ENCODE data around the gene KIAA1671. TPM values are rescaled to one million over a fixed set of nuclear protein-coding genes. Genes with fewer than 3 reads are reported as not detected.

The KIAA1671 gene
- total and polyA plus RNA-seq, 2 donors (not counting 1 experiment from before 2014, with no cell fraction given): 0.01 to 0.02 TPM

GRCh38 chr22:24948356-24949202, 3.9 kb upstream of the KIAA1671 start:
- Histone ChIP-seq H3K36me3 (replicated peaks in 1 of 2; ENCODE audit: control extremely low read depth in 1 of 2, control insufficient read depth in 1 of 2, extremely low read depth in 1 of 2, insufficient read depth in 2 of 2, low read length in 1 of 2) (no peaks in the 10 kb centered on the region), H3K4me2 (replicated peaks; ENCODE audit: low read depth, low read length, poor library complexity, severe bottlenecking) (no peak overlapping the region), H3K4me3 (ENCODE audit: control extremely low read depth in 1 of 5, extremely low read depth in 1 of 5, insufficient read depth in 1 of 5, low read depth in 2 of 5, low read length in 4 of 5) (no peak overlapping the region), H3K9me3 (ENCODE audit: control extremely low read depth in 1 of 3, control insufficient read depth in 2 of 3, insufficient read depth in 1 of 3, low read length in 2 of 3) (peaks cover 0 to 15% (median 0%) of the 10 kb centered on the region in 3 donors), H2AFZ (ENCODE audit: insufficient read depth, low read depth, low read length, poor library complexity, severe bottlenecking) (no peak overlapping the region), H3K9ac (ENCODE audit: low read length) (no peak overlapping the region), H3K79me2 (ENCODE audit: control insufficient read depth, insufficient read depth, low read length) (no peaks in the 10 kb centered on the region), H4K20me1 (ENCODE audit: control insufficient read depth, insufficient read depth, low read length, poor library complexity, severe bottlenecking) (no peaks in the 10 kb centered on the region), H3K4me1 (ENCODE audit: control insufficient read depth in 2 of 2, insufficient read depth in 2 of 2, low read length in 2 of 2) (peaks cover 13 to 15% of the 10 kb centered on the region in 2 donors), H3K27ac (ENCODE audit: low read length in 2 of 2) (no peak overlapping the region), H3K27me3 (replicated peaks in 1 of 4; ENCODE audit: control extremely low read depth in 1 of 4, control insufficient read depth in 3 of 4, insufficient read depth in 4 of 4, low read length in 3 of 4) (peaks cover 0 to 49% (median 24%) of the 10 kb centered on the region in 4 experiments)
- Mint-ChIP-seq H3K27me3 (peaks cover 67% of the 10 kb centered on the region), H3K9me3 (ENCODE audit: insufficient read depth) (no peaks in the 10 kb centered on the region), H3K4me1 (peaks cover 10% of the 10 kb centered on the region), H3K4me3 (no peak overlapping the region), H3K27ac (no peak overlapping the region)
- TF ChIP-seq, protein P1, sequence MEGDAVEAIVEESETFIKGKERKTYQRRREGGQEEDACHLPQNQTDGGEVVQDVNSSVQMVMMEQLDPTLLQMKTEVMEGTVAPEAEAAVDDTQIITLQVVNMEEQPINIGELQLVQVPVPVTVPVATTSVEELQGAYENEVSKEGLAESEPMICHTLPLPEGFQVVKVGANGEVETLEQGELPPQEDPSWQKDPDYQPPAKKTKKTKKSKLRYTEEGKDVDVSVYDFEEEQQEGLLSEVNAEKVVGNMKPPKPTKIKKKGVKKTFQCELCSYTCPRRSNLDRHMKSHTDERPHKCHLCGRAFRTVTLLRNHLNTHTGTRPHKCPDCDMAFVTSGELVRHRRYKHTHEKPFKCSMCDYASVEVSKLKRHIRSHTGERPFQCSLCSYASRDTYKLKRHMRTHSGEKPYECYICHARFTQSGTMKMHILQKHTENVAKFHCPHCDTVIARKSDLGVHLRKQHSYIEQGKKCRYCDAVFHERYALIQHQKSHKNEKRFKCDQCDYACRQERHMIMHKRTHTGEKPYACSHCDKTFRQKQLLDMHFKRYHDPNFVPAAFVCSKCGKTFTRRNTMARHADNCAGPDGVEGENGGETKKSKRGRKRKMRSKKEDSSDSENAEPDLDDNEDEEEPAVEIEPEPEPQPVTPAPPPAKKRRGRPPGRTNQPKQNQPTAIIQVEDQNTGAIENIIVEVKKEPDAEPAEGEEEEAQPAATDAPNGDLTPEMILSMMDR (IDR thresholded peaks at IDR 0.05): no peak
- TF ChIP-seq EZH2 (IDR thresholded peaks at IDR 0.05; ENCODE audit: borderline replicate concordance, insufficient read depth, low read depth, low read length, poor library complexity, severe bottlenecking): no peak
- POLR2A ChIA-PET: no interaction called here
- intact Hi-C loops (cut with micrococcal nuclease): no loop called here
- no peak for DNase-seq
- CTCF ChIA-PET: no interaction called here
- no peak for ATAC-seq (ENCODE audit: low read depth)
- WGBS (ENCODE audit: insufficient coverage): 91% methylated on average over 10 of the region's 13 CpGs

GRCh38 chr22:24950272-24950902, 2.1 kb upstream of the KIAA1671 start:
- CTCF ChIA-PET: interaction anchor here (1.2 kb wide), 1 partner anchor 9 kb away, joined by 3 read pairs; no protein-coding TSS in a partner anchor
- peaks cover 0 to 16% (median 0%) of the 10 kb centered on the region in 3 donors for H3K9me3 ChIP-seq (ENCODE audit: control extremely low read depth in 1 of 3, control insufficient read depth in 2 of 3, insufficient read depth in 1 of 3, low read length in 2 of 3)
- H3K4me2 ChIP-seq (replicated peaks; ENCODE audit: low read depth, low read length, poor library complexity, severe bottlenecking): no peak overlapping the region
- no peak for DNase-seq
- H3K79me2 ChIP-seq (ENCODE audit: control insufficient read depth, insufficient read depth, low read length): no peaks in the 10 kb centered on the region
- no peak for TF ChIP-seq EZH2 (IDR thresholded peaks at IDR 0.05; ENCODE audit: borderline replicate concordance, insufficient read depth, low read depth, low read length, poor library complexity, severe bottlenecking)
- TF ChIP-seq, protein P1 (IDR thresholded peaks at IDR 0.05): no peak
- intact Hi-C loops (cut with micrococcal nuclease): no loop called here
- peaks cover 13 to 15% of the 10 kb centered on the region in 2 donors for H3K4me1 ChIP-seq (ENCODE audit: control insufficient read depth in 2 of 2, insufficient read depth in 2 of 2, low read length in 2 of 2)
- H3K27me3 ChIP-seq (replicated peaks in 1 of 4; ENCODE audit: control extremely low read depth in 1 of 4, control insufficient read depth in 3 of 4, insufficient read depth in 4 of 4, low read length in 3 of 4): peaks cover 0 to 59% (median 25%) of the 10 kb centered on the region in 4 experiments
- H2AFZ ChIP-seq (ENCODE audit: insufficient read depth, low read depth, low read length, poor library complexity, severe bottlenecking): no peak overlapping the region
- no peak for ATAC-seq (ENCODE audit: low read depth)
- no peak overlapping the region for H3K4me3 ChIP-seq (ENCODE audit: control extremely low read depth in 1 of 5, extremely low read depth in 1 of 5, insufficient read depth in 1 of 5, low read depth in 2 of 5, low read length in 4 of 5)
- no peaks in the 10 kb centered on the region for H4K20me1 ChIP-seq (ENCODE audit: control insufficient read depth, insufficient read depth, low read length, poor library complexity, severe bottlenecking)
- Mint-ChIP-seq H3K4me3 (peak overlapping the region; percentile 34), H3K27ac (no peak overlapping the region), H3K27me3 (peaks cover 67% of the 10 kb centered on the region), H3K9me3 (ENCODE audit: insufficient read depth) (no peaks in the 10 kb centered on the region), H3K4me1 (peaks cover 14% of the 10 kb centered on the region)
- 29% methylated on average over 4 of the region's 7 CpGs for WGBS (ENCODE audit: insufficient coverage)
- no peak overlapping the region for H3K9ac ChIP-seq (ENCODE audit: low read length)
- H3K36me3 ChIP-seq (replicated peaks in 1 of 2; ENCODE audit: control extremely low read depth in 1 of 2, control insufficient read depth in 1 of 2, extremely low read depth in 1 of 2, insufficient read depth in 2 of 2, low read length in 1 of 2): no peaks in the 10 kb centered on the region
- no peak overlapping the region for H3K27ac ChIP-seq (ENCODE audit: low read length in 2 of 2)
- POLR2A ChIA-PET: no interaction called here
